Ascending aorta (tissue), 2 donors: ENCODE measurements around the gene FZD1. TPM values are rescaled to one million over a fixed set of nuclear protein-coding genes. Genes with fewer than 3 reads are reported as not detected.
"Not testable (repeated sequence)": the region's sequence is repeated elsewhere in the genome, so short reads cannot be mapped to it uniquely, and the experiment has no call there.

Source experiments
- DNase-seq, 2 donors: peaks; one replicate each; pipeline ENCODE4 v3.0.0-alpha.2; 2019; ENCODE audit warnings: low spot score in 2 of 2
- H3K27ac ChIP-seq, 2 donors: fragments of 200-600 bp; sonication (generic); one replicate each; pipeline ENCODE4 v1.5.1; 2016 to 2017; ENCODE audit warnings: mild to moderate bottlenecking in 1 of 2
- H3K27me3 ChIP-seq: fragments of 200-600 bp; sonication (generic); one replicate; pipeline ENCODE4 v1.5.1; 2017
- H3K36me3 ChIP-seq, 2 donors: fragments of 200-600 bp; sonication (generic); one replicate each; pipeline ENCODE4 v1.5.1; 2016
- H3K4me1 ChIP-seq, 2 donors: fragments of 200-600 bp; sonication (generic); one replicate each; pipeline ENCODE4 v1.5.1; 2016 to 2017; ENCODE audit warnings: mild to moderate bottlenecking in 1 of 2
- H3K4me3 ChIP-seq, 2 donors: fragments of 200-600 bp; sonication (generic); one replicate each; pipeline ENCODE4 v1.5.1; 2016 to 2017; ENCODE audit warnings: mild to moderate bottlenecking in 1 of 2
- H3K9me3 ChIP-seq, 2 donors: fragments of 200-600 bp; sonication (generic); one replicate each; pipeline ENCODE4 v1.5.1; 2016
- intact Hi-C: fragments of 100-400 bp; cut with DNase I; formaldehyde crosslinking; loops from one replicate; pipeline ENCODE4 v1.15.1; 2023
- total RNA-seq: library from RNA; depleted of rRNA; stranded (reverse); fragments of >200 nt; gene quantifications from one replicate; pipeline ENCODE4 v1.1.0, GENCODE V29; 2016
- TF ChIP-seq, protein P1 (sequence below), 3 experiments: fragments of 200-600 bp in 2 of 3; fragments of 450-650 bp in 1 of 3; sonication (generic) in 2 of 3; IDR thresholded peaks; one replicate each; pipeline ENCODE4 v1.5.1; 2016 to 2019; ENCODE audit warnings: antibody characterized with exemption in 3 of 3, mild to moderate bottlenecking in 1 of 3, moderate library complexity in 1 of 3

Gene FZD1
- total RNA-seq, 1 donor from 2014 or later: 39.1 TPM

DNA sequence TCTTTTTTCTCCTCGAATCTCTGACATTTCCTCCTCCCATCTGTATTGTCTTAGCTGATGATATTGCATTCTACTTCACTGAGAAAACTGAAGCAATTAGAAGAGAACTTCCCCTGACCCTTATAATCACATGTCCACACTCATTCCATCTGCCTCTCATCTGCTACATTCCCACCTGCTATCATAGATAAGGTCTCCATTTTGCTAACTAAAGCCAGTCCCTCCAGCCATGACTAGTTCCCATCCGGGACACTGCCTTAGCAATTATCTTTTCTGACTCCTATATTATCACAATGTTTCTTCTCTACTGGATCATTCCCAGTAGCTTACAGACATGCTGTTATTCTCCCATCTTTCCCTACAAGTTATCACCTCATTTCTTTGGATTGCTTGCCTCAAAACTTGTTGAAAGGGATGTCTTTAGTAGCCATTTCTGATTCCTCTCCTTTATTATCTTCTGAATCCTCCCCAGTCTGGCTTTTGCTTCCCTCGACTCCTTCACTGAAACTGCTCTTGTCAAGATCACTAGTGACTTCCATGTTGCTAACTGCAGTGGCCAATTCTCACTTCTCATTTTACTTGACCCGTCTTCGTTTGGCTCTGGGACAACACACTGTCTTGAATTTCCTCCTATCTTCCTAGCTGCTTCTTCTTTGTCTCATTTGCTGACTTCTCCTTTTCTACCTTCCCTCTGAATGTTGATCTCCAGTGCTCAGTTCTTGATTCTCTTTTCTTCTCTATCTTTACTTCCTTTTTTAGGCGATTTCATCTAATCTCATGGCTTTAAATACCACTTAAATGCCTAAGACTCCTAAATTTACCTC is 35.9 kb downstream of the FZD1 start:
- H3K27me3 ChIP-seq: no peaks in the 10 kb centered on the region
- no peak overlapping the region for H3K27ac ChIP-seq
- intact Hi-C loops: no loop called here
- H3K4me3 ChIP-seq: no peak overlapping the region
- TF ChIP-seq, protein P1, sequence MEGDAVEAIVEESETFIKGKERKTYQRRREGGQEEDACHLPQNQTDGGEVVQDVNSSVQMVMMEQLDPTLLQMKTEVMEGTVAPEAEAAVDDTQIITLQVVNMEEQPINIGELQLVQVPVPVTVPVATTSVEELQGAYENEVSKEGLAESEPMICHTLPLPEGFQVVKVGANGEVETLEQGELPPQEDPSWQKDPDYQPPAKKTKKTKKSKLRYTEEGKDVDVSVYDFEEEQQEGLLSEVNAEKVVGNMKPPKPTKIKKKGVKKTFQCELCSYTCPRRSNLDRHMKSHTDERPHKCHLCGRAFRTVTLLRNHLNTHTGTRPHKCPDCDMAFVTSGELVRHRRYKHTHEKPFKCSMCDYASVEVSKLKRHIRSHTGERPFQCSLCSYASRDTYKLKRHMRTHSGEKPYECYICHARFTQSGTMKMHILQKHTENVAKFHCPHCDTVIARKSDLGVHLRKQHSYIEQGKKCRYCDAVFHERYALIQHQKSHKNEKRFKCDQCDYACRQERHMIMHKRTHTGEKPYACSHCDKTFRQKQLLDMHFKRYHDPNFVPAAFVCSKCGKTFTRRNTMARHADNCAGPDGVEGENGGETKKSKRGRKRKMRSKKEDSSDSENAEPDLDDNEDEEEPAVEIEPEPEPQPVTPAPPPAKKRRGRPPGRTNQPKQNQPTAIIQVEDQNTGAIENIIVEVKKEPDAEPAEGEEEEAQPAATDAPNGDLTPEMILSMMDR (IDR thresholded peaks at IDR 0.05): no peak
- no peak for DNase-seq
- H3K9me3 ChIP-seq: no peaks in the 10 kb centered on the region
- no peaks in the 10 kb centered on the region for H3K36me3 ChIP-seq
- H3K4me1 ChIP-seq: no peaks in the 10 kb centered on the region

DNA sequence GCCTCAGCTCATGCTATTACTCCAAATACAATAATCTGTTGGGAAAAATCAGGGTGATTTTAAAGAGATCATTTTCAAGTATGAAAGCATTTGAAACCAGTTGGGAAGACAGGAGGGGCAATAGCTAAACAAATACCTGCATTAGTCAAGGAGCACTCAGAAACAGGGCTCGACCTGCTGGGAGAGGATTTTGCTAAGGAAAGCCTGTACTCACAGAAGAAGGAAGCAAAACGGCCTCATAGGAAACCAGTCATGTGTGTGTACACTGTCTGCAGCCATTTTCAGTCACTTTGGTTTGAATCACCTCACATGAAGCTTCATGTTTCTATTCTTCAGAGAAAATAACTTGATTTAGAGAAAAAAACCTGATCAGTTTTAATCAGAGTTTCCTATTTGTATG is 38.6 kb downstream of the FZD1 start:
- Histone ChIP-seq H3K27ac (no peak overlapping the region), H3K9me3 (no peaks in the 10 kb centered on the region), H3K4me1 (no peaks in the 10 kb centered on the region), H3K27me3 (no peaks in the 10 kb centered on the region), H3K36me3 (no peaks in the 10 kb centered on the region), H3K4me3 (no peak overlapping the region)
- DNase-seq: no peak
- TF ChIP-seq, protein P1 (IDR thresholded peaks at IDR 0.05): no peak
- intact Hi-C loops: no loop called here

DNA sequence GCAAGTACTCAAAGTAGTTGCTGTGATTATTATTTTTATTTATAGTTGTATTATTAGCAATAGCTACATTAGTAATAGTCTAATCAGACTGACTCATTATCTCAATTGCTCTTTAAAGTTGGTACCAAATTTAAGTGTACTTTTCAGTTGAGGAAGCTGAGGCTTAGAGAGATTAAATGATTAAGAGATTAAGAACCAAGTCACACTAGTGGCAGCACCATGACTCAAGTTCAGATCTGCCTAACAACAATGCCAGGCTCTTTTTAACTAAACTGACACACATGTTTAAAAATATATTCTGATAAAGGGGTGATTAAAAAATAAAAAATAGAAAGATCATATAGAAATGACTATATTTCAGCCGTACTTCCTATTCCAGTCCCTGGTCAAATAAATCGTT is 42.0 kb downstream of the FZD1 start:
- Histone ChIP-seq H3K4me3 (no peak overlapping the region), H3K4me1 (no peaks in the 10 kb centered on the region), H3K27ac (no peak overlapping the region), H3K27me3 (no peaks in the 10 kb centered on the region), H3K36me3 (no peaks in the 10 kb centered on the region), H3K9me3 (no peaks in the 10 kb centered on the region)
- DNase-seq: no peak
- intact Hi-C loops: no loop called here
- TF ChIP-seq, protein P1 (IDR thresholded peaks at IDR 0.05): no peak

DNA sequence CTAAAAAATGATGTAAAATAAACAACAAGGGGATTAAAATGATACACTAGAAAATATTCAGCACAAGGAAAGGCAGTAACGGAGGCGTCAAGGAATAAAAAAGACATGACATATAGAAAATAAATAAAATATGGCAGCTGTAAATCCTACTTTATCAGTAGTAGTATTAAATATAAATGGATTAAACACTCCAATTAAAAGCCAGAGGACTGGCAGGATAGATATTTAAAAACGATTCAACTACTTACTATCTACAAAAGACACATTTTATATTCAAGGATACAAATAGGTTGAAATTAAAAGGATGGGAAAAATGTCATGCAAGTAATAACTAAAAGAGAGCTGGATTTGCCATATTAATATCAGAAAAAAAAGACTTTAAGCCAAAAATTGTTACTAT is 43.2 kb downstream of the FZD1 start:
- Histone ChIP-seq H3K4me3 (no peak overlapping the region), H3K36me3 (no peaks in the 10 kb centered on the region), H3K27me3 (no peaks in the 10 kb centered on the region), H3K27ac (no peak overlapping the region), H3K9me3 (no peaks in the 10 kb centered on the region), H3K4me1 (no peaks in the 10 kb centered on the region)
- no peak for DNase-seq
- intact Hi-C loops: no loop called here
- TF ChIP-seq, protein P1 (IDR thresholded peaks at IDR 0.05): no peak

DNA sequence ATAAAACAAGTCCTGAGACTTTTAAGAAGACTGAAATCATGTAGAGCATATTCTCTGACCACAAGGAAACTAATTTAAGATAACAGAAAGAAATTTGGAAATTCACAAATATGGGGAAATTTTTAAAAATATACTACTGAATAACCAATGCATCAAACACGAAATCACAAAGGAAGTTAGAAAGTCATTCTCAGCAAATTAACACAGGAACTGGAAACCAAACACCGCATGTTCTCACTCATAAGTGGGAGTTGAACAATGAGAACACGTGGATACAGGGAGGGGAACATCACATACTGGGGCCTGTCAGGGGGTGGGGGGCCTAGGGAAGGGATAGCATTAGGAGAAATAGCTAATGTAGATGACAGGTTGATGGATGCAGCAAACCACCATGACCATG is 44.0 kb downstream of the FZD1 start:
- H3K36me3 ChIP-seq, DNase-seq, H3K27me3 ChIP-seq, H3K4me3 ChIP-seq, H3K27ac ChIP-seq, intact Hi-C loops, H3K4me1 ChIP-seq, H3K9me3 ChIP-seq: not testable (repeated sequence)

DNA sequence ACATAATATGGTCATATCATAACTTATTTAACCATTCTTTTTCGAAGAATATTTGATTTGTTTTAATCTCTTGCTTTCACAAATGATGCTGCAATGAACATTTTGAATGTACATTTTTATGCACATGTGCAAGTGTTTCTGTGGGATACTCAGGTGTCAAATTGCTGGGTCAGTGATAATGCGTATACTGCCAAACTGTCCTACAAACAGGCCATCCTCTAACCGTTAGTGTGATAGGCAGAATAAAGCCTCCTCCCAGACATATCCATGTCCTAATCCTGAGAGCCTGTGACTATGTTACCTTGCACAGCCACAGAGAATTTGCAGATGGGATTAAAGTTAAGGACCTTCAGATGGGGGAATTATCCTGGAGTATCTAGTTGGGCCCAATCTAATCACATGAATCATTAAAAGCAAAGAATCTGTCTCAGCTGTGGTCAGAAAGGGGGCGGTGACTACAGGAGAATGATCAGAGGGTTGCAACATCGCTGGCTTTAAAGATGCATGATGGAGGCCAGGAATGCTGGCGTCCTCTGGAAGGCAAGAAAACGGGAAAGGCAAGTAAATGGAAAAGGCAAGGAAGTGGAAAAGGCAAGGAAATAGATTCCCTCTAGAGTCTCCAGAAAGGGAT is 46.7 kb downstream of the FZD1 start:
- Histone ChIP-seq H3K4me3 (no peak overlapping the region), H3K4me1 (no peaks in the 10 kb centered on the region), H3K9me3 (no peaks in the 10 kb centered on the region), H3K36me3 (no peaks in the 10 kb centered on the region), H3K27ac (no peak overlapping the region), H3K27me3 (no peaks in the 10 kb centered on the region)
- no peak for DNase-seq
- TF ChIP-seq, protein P1 (IDR thresholded peaks at IDR 0.05): no peak
- intact Hi-C loops: no loop called here
